Erythroblast (primary cell): ENCODE measurements around the gene TTC28.
A peak's percentile ranks its signal among the peaks of the same experiment; 100 is the strongest.

ENCODE experiments used
- DNase-seq, 2 experiments: peaks; one replicate each; lab custom pipeline; 2025; lab: John Stamatoyannopoulos, UW
- GATA1 ChIP-seq: IDR thresholded peaks from 2 replicates; pipeline ENCODE4 v1.6.1; 2011; ENCODE audit warnings: low read depth, mild to moderate bottlenecking, control low read depth, low read length, moderate library complexity
- POLR2A ChIP-seq: IDR thresholded peaks from 2 replicates; pipeline ENCODE4 v1.6.1; 2011; ENCODE audit warnings: mild to moderate bottlenecking, low read length

The TTC28 gene

GRCh38 chr22:28017859-28018258, 661.8 kb downstream of the TTC28 start:
- TF ChIP-seq POLR2A (no peak), GATA1 (no peak)
- DNase-seq, result no peak

- no peak for DNase-seq
- TF ChIP-seq GATA1, result no peak
- no peak for TF ChIP-seq POLR2A
Measured at GRCh38 chr22:28017558-28017820, 662.2 kb downstream of the TTC28 start.

GRCh38 chr22:28016781-28017557, 662.7 kb downstream of the TTC28 start:
- DNase-seq, result no peak
- TF ChIP-seq GATA1, result no peak
- TF ChIP-seq POLR2A, result no peak

- TF ChIP-seq POLR2A (no peak), GATA1 (no peak)
Measured at GRCh38 chr22:28015676-28016601, 663.7 kb downstream of the TTC28 start.

GRCh38 chr22:28015046-28015425, 664.6 kb downstream of the TTC28 start:
- no peak for DNase-seq
- TF ChIP-seq POLR2A (no peak), GATA1 (no peak)

More at GRCh38 chr22:28015676-28016601, 663.7 kb downstream of the TTC28 start:
- DNase-seq, result no peak

GRCh38 chr22:28014211-28015045, 665.2 kb downstream of the TTC28 start:
- no peak for DNase-seq
- no peak for TF ChIP-seq POLR2A
- no peak for TF ChIP-seq GATA1

GRCh38 chr22:28013611-28014010, 666.0 kb downstream of the TTC28 start:
- DNase-seq, result no peak
- TF ChIP-seq POLR2A, result no peak

GRCh38 chr22:28012832-28013460, 666.7 kb downstream of the TTC28 start:
- TF ChIP-seq GATA1, result no peak
- TF ChIP-seq POLR2A, result no peak
- DNase-seq, result no peak

- TF ChIP-seq GATA1 (no peak), POLR2A (no peak)
- peak; percentile 68 to 85 for DNase-seq
Measured at GRCh38 chr22:28009272-28009827, 670.3 kb downstream of the TTC28 start.

- DNase-seq, result no peak
- TF ChIP-seq GATA1 (no peak), POLR2A (no peak)
Measured at GRCh38 chr22:28008649-28009048, 671.0 kb downstream of the TTC28 start.

GRCh38 chr22:28008056-28008455, 671.6 kb downstream of the TTC28 start:
- DNase-seq, result no peak
- TF ChIP-seq POLR2A, result no peak
- no peak for TF ChIP-seq GATA1

GRCh38 chr22:28006271-28006670, 673.4 kb downstream of the TTC28 start:
- DNase-seq, result no peak

GRCh38 chr22:28005513-28005912, 674.1 kb downstream of the TTC28 start:
- no peak for DNase-seq
- TF ChIP-seq POLR2A, result no peak
- no peak for TF ChIP-seq GATA1

More at GRCh38 chr22:28006271-28006670, 673.4 kb downstream of the TTC28 start:
- TF ChIP-seq POLR2A, result no peak
- no peak for TF ChIP-seq GATA1
